GM19455 (cell line): ENCODE results near the gene CD96.
A peak's percentile ranks its signal among the peaks of the same experiment; 100 is the strongest.

Source experiments
- ATAC-seq: cut with Tn5 transposase; IDR thresholded peaks from one replicate; pipeline ENCODE4 v1.9.1; 2021; ENCODE audit not compliant: unreplicated experiment

CD96 gene

DNA sequence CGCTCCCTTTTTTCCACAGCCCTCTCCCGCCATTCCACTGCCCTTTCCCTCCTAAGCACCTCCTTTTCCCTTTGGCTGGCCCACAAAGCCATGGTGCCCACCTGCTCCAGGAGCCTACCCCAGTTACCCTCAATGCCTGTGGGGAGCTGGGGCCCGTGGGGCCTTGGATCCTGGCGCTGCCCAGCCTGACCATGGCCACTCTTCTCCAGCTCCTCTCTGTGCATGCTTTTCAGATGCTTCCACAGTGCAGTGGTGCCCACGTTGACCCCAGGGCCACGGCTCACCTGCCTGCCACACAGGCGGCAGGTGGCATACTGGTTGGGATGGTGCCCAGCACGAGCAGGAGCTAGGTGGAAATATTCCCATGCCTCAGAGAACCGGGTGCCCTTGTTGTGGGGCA, 51.7 kb downstream of the CD96 start:
- no peak for ATAC-seq

DNA sequence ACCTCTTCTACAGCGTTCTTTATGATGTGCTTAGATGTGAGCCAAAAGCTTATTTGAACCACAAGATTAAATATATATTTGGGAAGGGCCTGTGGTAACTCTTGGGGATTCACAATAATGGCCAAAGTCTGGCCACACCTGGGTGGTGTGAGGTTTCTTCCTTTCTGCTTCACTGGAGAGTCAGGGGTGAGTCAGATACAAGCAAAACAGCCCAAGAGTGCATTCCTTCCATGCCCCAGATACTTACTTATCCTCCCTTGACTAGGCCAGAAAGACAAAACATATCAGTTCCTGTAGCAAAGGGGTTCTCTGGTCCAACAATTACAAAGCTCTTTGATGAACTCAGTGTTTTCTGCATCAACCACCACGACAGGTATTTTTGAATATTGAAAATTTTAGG, 52.2 kb downstream of the CD96 start:
- ATAC-seq, result peak; percentile 47

DNA sequence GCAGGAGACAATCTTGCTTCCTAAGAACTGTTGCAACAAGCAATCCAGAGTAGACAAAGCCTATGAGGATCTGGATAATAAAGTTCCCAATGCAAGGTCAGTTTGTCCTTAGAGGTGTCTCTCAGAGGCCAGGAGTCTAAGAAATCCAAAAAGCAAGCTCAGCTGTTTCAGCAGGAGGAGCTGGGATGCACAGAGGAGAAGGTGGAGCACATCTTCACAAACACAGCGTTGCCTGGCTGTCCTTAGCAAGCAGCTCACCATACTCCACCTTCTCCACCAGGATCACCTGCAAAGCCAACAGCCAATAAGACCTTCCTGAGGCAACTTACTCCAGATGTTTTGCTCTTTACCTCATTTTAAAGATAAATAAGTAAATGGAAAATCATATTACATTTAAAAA, 52.8 kb downstream of the CD96 start:
- ATAC-seq, result no peak

DNA sequence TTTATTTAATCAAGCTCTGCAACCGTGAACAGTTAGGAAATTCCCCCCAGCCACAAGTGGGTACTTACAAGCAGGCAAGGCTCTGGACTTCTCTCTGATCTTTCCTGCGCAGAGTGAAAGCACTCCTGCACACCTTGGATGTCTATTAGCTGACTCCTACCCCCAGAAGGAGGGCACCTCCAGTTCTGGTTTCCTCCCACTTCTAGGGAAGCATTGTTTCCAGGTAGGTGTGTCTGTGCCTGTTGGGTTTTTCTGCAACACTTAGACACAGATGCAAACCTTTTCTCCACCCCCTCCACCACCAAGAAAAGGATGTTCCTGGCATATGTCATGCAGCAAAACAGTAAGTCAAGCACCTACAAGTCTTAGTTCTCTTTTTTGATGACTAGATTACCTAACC, 53.2 kb downstream of the CD96 start, which contains the start of gene ZBED2:
Gene ZBED2 (minus strand): TSS at position 115 of the 400 bp plus-strand sequence. CDS start 1,145 bp downstream, outside the sequence.
- peak; percentile 38 for ATAC-seq

DNA sequence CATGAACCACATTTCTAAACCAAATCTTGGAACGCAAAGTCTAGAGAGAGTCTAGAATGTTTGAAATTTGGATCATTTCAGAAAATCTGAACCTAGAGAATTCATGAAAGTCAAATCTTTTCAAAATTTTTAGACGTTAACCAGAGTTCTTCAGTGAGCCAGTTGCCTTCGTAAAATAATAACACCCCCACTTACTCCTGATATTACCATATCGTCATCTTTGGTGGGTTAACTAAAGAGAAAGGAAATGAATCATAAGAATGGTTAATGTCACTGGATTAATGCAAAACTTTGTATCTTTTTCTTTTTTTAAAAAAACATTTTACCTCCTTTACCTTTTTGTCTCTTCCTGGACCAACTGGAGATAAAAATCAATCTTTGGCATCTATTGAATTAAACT, 54.3 kb downstream of the CD96 start:
- ATAC-seq, result no peak

DNA sequence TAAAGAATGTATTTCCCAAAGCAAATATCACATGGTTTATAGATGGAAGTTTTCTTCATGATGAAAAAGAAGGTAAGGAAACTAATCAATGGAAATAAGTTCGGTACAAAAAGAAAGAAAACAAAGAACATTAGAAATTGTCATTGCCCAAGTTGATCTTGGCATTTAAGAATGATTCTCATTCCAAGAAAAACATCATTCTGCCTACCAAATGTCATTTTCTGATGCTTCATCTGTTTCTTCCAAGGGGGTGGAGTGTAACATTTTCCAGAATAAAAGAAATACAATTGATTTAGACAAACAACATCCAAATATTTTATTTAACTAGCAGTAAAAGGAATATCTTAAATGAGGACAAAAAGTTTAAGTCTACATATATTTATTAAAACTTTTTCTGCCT, 56.1 kb downstream of the CD96 start:
- no peak for ATAC-seq

DNA sequence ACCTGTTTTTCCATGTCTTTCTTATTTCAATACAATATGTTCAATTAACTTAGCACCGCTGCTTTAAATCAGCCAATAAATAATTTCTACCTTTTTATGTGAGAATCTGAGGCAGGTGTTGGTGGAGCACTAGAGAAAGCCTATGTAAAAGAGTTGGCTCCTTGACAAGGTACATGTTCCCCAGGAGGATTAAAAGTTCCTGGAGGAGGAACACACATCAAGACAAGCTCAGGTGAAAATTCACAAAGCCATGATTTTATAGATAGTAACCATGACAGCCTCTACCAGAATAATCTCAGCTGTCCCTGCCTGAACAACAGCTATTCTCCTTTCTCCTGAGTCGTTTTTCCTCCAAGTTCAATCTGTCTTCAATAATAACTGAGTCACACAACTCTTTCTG, 56.6 kb downstream of the CD96 start:
- no peak for ATAC-seq

DNA sequence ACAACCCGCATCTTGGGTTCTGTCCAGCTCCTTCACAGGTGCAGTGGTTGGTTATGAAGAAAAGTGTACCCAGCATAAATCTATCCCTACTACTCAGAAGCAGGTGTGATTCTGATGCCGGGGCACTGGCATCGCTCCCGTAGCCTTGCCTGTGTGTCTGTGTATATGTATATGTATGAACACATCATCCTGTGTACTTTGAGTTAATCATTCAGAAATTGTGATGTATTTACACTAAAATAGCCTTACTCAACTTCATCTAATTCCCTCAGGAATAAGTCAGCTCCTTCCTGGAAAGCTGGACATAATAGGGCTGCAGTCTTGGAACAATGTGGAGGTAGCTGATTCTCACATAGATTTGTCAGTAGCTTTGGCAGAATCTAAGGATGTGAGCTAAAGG, 59.8 kb downstream of the CD96 start:
- ATAC-seq, result no peak

DNA sequence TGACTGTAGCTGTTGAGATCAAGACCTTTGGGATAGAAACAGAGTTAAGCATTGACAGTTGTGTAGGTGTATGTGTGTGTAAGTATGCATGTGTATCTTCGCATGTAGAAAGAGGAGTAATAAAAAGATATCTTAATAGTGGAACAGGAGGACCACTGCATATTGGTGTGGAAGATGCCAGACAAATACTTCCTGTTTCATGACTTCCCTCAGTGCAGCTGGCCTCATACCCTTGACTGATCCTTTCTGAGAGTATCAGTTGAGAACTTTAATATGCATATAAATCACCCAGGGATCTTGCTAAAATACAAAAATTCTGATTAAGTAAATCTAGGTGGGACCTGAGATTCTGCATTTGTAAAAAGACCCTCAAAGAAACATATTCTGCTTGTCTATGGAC, 61.7 kb downstream of the CD96 start:
- ATAC-seq, result peak; percentile 72

DNA sequence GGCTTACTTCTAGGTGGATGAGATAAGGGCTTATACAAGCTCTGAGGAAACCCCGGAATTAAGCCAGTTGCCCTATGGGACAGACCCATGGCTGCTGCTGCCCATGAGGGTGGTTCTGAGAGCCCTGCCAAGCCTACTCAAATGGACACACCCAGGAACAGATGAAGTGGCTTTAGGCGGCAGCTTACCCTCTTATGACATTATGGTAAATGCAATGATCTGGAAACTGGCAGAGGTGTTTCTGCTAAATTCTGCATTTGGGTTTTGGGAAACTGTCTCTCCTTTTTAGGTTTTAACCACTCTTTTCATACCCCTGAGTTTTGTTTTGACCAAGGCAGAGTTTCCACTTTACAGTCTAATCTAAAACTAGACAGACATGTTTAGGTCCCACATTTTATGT, 62.1 kb downstream of the CD96 start:
- peak; percentile 27 for ATAC-seq

DNA sequence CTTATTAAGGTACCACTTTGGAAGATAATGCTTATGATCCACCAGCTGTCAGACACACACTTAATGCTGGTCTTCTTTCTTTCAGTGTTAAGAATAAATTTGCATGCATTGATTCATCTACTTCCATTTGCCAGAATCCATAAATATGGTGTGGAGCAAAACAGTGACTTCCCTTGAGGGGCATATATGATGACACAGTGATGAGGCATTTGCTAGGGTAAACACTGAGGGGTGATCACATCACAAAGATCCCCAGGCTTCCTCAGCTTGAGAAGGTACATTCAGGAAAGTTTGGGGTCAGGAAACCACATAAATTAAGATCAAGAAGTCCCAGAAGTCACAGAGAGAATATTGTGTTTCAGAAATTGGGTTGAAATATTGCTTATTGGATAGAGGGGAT, 63.0 kb downstream of the CD96 start:
- ATAC-seq, result no peak

DNA sequence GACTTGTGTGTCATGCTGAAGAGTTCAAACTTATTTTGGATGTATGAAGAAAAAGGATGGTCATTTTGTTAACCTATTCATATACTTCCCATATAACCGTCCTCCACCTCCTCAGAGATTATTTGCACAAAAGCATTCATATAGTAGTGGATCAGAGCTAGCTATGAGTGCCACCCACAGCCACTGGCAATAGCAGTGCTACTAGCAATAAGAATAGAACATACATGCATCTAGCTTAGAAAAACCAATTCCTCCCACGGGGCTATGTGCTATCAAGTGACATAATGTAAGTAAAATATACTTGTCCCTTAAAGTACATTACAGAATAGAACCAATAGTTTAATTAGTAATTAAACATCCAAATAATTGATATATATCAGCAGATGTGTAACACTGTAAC, 63.5 kb downstream of the CD96 start:
- ATAC-seq, result no peak

DNA sequence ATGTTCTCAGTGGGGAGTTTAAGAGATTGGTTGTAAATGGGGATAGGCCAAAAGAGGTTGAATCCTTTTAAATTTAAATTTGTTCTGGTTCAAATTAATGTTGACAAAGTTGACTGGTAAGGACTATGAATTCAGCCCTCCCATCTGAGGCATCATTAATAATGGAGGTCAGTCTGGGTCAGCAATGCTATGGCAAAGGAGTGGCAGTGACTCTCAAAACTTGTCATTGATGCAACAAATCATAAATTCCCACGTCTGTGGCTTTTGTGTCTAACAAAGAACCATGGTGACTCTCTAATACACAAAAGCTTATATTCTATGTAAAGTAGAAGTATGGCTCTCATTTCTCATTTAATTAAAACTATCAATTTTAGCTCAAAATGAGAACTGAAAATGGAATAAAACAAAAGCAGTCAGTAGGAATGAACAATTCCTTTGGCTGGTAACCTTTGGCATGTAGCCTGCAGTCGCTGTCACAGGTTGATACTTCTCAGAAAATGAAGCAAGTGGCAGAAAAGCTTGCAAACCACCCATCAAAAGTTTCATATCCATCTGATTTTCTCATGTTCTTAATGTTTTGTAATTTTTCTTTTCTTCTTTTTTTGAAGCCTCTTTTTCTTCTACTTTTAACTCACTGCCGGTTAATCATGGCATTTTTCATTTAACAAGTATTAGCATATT, 65.4 kb downstream of the CD96 start:
- ATAC-seq, result no peak

DNA sequence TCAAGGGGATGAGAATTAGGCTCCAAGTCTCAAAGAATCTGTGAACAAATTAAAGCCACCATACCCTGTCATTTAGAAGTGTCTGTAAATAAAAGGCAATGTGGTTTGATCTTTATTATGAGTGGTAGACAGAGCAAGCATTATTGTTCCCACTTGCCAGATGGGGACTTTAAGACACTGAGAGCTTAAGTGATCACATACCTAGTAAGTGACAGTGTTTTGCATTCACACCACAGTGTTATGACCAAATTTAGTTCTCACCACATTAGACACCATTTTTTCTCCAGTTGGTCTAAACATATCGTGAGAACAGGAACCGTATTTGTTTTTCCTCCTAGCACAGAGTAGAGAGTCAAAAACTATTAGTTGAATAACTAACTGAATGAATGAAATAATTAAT, 66.4 kb downstream of the CD96 start:
- ATAC-seq, result no peak

DNA sequence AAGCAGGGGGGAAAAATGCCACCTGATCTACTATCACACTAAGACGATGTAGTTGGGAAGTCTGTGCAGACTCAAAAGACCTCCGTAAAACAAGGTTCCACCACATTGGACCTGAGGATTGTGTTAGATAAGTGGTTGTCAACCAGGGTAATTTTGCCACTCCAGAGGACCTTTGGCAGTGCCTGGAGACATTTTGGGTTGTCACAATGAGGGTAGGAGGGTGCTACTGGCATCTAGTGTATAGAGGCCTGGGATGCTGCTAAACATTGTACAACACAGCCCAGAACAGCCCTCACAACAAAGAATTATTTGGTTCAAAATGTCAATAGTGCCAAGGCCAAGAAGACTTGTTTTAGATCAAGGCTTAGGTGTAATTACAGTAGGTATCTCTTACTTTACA, 67.7 kb downstream of the CD96 start:
- ATAC-seq, result no peak

DNA sequence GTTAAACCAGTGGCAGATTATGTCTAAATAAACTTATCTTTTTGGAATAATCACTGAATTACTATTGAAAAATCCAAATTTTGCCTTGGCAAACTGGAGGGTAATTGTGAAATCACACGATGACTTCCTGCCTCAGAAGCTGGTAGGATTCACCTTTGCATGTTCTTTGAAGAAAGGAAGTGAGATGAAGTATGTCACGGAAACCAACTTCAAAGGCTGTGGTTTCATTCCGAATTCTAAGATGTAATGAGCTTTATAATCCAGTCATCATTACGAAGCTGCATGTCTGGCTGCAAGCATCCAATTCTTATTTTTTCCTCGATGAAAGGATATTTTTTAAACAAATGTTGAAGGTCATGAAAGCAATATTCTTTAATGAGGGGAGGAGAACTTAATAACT, 68.2 kb downstream of the CD96 start:
- ATAC-seq, result peak; percentile 90

DNA sequence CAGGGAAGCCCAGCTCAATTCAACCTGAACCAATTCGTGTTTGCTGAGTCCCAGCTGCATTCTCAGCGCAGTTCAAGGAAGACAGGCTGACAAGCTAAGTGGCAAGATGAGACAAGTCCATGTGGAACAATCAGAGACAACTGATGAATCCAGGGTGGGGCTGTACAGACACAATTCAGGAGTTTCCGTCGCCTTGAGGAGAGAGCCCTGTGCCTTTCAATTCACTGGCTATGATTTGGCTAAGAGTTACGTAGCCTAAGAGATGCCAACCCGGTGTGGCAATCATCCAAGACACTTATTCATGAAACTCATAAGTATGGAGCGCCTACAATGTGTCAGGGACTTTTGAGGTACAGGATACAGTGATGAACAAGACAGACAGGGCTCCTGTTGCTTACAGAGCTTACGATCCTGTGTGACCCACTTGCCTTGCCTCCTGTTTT, 68.6 kb downstream of the CD96 start:
- peak; percentile 26 for ATAC-seq

DNA sequence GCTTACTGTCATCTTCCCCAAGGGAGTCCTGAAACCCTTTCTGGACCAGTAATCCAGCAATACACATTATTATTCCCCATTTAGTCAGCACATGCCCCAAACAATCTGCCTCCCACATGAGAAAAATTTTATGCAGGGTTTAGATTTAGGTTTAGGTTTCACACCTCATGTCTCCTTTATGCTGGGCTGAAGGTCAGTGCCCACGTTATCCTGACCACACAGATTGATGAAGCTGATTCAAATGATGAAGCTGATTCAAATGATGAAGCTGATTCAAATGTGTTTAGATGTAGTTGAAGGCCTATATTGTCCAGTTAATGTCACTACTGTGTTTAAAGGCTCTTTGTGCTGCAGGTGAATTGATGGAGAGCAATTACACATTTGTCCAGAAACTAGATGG, 71.3 kb downstream of the CD96 start:
- ATAC-seq, result no peak

DNA sequence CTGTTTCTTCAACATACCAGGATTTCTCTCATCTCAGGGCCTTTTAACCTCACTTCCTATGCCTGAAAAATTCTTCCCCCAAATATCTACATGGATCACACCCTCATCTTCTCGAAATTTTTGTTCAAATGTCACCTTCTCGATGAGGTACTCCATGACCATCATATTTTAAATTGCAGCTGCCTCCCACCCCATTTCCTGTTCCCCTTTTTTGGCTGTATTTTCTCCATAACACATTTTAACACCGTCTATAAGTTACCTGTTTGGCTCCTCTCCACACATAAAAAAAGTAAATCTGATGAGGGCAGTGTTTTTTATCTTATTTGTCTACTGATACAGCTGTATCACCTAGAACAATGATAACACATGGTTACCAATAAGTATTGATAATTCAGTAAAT, 73.9 kb downstream of the CD96 start:
- no peak for ATAC-seq

DNA sequence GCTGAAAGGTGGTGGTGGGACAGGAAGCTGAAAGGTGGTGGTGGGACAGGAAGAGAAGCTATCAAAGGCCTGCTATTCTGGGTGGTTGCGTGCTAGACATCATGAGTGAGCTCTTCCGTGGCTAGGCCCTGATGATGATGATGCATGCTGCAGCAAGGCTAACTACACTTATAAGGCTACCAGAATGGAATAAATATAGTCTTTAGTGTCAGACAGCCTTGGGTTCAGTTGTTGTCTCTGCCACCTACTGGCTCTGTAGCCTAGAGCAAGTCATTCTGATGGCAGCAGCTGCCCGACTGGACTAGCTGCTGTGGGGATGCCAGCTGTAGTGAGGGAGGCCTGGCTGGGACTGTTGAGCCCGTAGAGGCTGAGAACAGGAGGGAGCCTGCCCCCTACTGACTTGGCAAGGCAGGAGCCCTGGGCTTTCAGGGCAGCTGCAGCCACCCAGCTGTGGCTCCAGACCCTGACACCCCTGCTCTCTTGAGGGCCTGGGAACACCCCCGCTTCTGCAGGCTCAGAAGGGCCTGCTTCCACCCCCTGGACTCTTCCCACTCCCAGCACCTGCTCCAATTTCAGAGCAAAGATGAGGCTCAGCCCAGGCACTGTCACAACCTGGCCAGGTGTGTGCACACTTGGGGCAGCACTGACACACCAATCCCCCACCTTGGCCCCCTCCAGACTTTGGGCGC, 74.6 kb downstream of the CD96 start:
- peak; percentile 71 for ATAC-seq

DNA sequence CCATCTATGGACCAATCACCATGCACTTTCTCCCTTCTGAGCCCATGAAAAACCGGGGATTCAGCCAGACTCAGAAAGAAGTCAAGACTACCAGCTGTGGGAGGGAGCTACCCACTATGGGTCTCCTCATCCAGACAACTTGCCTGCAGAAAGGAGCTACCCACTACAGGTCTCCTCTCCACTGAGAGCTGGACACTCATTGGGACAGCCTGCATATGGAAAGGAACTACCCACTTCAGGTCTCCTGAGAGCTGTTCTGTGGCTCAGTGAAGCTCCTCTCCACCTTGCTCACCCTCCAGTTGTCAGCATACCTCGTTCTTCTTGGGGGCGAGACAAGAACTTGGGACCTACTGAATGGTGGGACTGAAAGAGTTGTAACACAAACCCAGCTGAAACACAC, 75.4 kb downstream of the CD96 start:
- no peak for ATAC-seq

DNA sequence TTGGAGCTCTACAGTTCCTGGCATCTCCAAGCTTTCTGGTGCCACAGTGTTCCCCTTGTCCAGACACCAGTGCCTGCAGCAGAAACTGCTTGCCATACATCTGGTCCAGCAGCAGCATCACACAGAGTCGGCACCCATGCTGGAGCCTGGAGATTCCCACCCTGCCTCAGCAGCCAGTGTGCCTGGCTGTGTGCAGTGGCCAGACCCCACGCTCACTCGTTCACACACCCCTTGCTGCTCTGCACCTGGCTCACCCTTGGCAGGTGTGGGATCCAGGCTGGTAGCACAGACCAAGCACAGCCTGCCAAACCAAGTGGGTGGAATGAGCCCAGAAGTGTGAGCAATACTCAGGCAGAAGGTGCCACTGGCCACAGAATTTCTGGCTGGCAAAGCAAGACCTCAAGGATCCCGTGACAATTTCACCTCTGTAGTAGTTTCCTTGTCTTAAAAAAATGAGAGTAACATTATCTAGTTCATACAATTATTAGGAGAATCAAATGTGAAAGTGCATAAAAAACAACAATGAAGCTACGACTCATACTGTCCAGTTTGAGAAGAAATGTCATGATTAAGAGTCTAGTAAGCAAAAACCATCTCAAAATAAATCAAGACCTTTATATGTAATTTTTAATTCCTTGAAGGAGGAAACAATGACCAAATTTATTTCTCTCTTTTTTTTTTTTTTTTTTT, 76.1 kb downstream of the CD96 start:
- no peak for ATAC-seq
